ENCODE data around the gene NUSAP1.
A peak's percentile ranks its signal among the peaks of the same experiment; 100 is the strongest.
"Not testable (repeated sequence)": the region's sequence is repeated elsewhere in the genome, so short reads cannot be mapped to it uniquely, and the experiment has no call there.

The NUSAP1 gene

GRCh38 chr15:41332194-41333025, at the start of gene NUSAP1, which contains the start of gene OIP5:
TSS of gene NUSAP1 (plus strand) at chr15:41332881. CDS start at chr15:41332958, 77 bp downstream.
TSS of gene OIP5 (minus strand) at chr15:41332591. CDS start at chr15:41332561, 30 bp downstream.
- peak within 1 kb of the TSS; percentile 82 for H3K4me3 ChIP-seq (ENCODE audit: control insufficient read depth, low read depth, low read length)
- peak; percentile 96 for DNase-seq (ENCODE audit: low read depth)
- no peak for TF ChIP-seq CTCF (IDR thresholded peaks at IDR 0.05; ENCODE audit: control insufficient read depth, insufficient read depth, low read depth, low read length, missing control alignments)

GRCh38 chr15:41282980-41283652, 49.6 kb upstream of the NUSAP1 start:
- peak overlapping the region; percentile 15 for H3K4me3 ChIP-seq (ENCODE audit: control insufficient read depth, low read depth, low read length)
- DNase-seq (ENCODE audit: low read depth), result not testable (repeated sequence)

- DNase-seq (ENCODE audit: low read depth), result peak; percentile 98
- TF ChIP-seq CTCF (IDR thresholded peaks at IDR 0.05; ENCODE audit: control insufficient read depth, insufficient read depth, low read depth, low read length, missing control alignments), result no peak
- H3K4me3 ChIP-seq (ENCODE audit: control insufficient read depth, low read depth, low read length), result peak overlapping the region; percentile 84
Observed at GRCh38 chr15:41283653-41284426, 48.8 kb upstream of the NUSAP1 start.

- peak overlapping the region; percentile 84 for H3K4me3 ChIP-seq (ENCODE audit: control insufficient read depth, low read depth, low read length)
- DNase-seq (ENCODE audit: low read depth), result no peak
- no peak for TF ChIP-seq CTCF (IDR thresholded peaks at IDR 0.05; ENCODE audit: control insufficient read depth, insufficient read depth, low read depth, low read length, missing control alignments)
Observed at GRCh38 chr15:41284427-41285177, 48.1 kb upstream of the NUSAP1 start.

GRCh38 chr15:41285285-41285684, 47.4 kb upstream of the NUSAP1 start:
- TF ChIP-seq CTCF (IDR thresholded peaks at IDR 0.05; ENCODE audit: control insufficient read depth, insufficient read depth, low read depth, low read length, missing control alignments), result no peak

GRCh38 chr15:41286665-41287333, 45.9 kb upstream of the NUSAP1 start:
- no peak for DNase-seq (ENCODE audit: low read depth)
- TF ChIP-seq CTCF (IDR thresholded peaks at IDR 0.05; ENCODE audit: control insufficient read depth, insufficient read depth, low read depth, low read length, missing control alignments), result no peak

More at GRCh38 chr15:41285285-41285684, 47.4 kb upstream of the NUSAP1 start:
- H3K4me3 ChIP-seq (ENCODE audit: control insufficient read depth, low read depth, low read length), result peak overlapping the region; percentile 84
- DNase-seq (ENCODE audit: low read depth), result no peak

More at GRCh38 chr15:41286665-41287333, 45.9 kb upstream of the NUSAP1 start:
- no peak overlapping the region for H3K4me3 ChIP-seq (ENCODE audit: control insufficient read depth, low read depth, low read length)
